ENCODE measurements around the gene CCDC3. TPM values are rescaled to one million over a fixed set of nuclear protein-coding genes. Genes with fewer than 3 reads are reported as not detected.

Gene CCDC3
- total and polyA plus RNA-seq, 2 of the 4 experiments (the other 2 are of a cell fraction), result 0.29 to 0.36 TPM

- no peak overlapping the region for H3K27ac ChIP-seq (ENCODE audit: insufficient read depth, low read length)
- no peak overlapping the region for H4K91ac ChIP-seq (ENCODE audit: insufficient read depth, low read depth, low read length)
- no peak overlapping the region for H2AK5ac ChIP-seq (ENCODE audit: low read depth, low read length)
- POLR2A ChIA-PET (ENCODE audit: unreplicated experiment), result no interaction called here
- no peak overlapping the region for H3K18ac ChIP-seq (ENCODE audit: low read depth, low read length)
- H2AK9ac ChIP-seq (replicated peaks; ENCODE audit: low read depth, low read length, poor library complexity), result no peak overlapping the region
- H3K36me3 ChIP-seq (ENCODE audit: control insufficient read depth, insufficient read depth, low read length), result no peaks in the 10 kb centered on the region
- no peaks in the 10 kb centered on the region for H3K9me3 ChIP-seq (ENCODE audit: control insufficient read depth, insufficient read depth, low read length)
- H3K27me3 ChIP-seq (ENCODE audit: control insufficient read depth, insufficient read depth, low read length), result no peaks in the 10 kb centered on the region; the same call in 1 of the 2 replicates
- no peak overlapping the region for H2BK20ac ChIP-seq (ENCODE audit: low read depth, low read length)
- CTCF ChIA-PET, result no interaction called here
- no peak overlapping the region for H3K4me2 ChIP-seq (ENCODE audit: low read depth, low read length)
- no TSS peak for BruUV-seq (replicated peaks)
- H4K8ac ChIP-seq (ENCODE audit: low read depth in 2 of 2, low read length in 2 of 2), result no peak overlapping the region
- WGBS, 2 experiments (ENCODE audit: extremely low coverage in 2 of 2, insufficient read length in 1 of 2), result no CpG with 5 or more reads among the region's 4 CpGs
- H3K79me1 ChIP-seq (ENCODE audit: low read depth in 1 of 2, low read length in 2 of 2), result no peaks in the 10 kb centered on the region
- no peak overlapping the region for H3K56ac ChIP-seq (ENCODE audit: extremely low read depth, insufficient read depth, low read length)
- H3K9ac ChIP-seq (ENCODE audit: low read depth, low read length), result no peak overlapping the region
- in situ Hi-C loops (cut with MboI; ENCODE audit: low sequenced_read_pairs) (loop anchor here (10.0 kb wide), 1 partner anchor 644 kb away; no protein-coding TSS in a partner anchor), intact Hi-C loops (cut with micrococcal nuclease) (no loop called here), dilution Hi-C loops (cut with HindIII; ENCODE audit: low sequenced_read_pairs, unreplicated experiment) (no loop called here)
- H2BK120ac ChIP-seq (ENCODE audit: low read depth, low read length), result no peak overlapping the region
- no peak overlapping the region for H2BK5ac ChIP-seq (ENCODE audit: low read depth, low read length, poor library complexity, severe bottlenecking)
- TF ChIP-seq NFE2L2 (IDR thresholded peaks at IDR 0.05; ENCODE audit: low read depth, low read length) (no peak), MXI1 (IDR thresholded peaks at IDR 0.05; ENCODE audit: borderline replicate concordance, low read depth, low read length) (no peak), SMC3 (IDR thresholded peaks at IDR 0.05; ENCODE audit: low read depth, low read length) (no peak), POLR2A (IDR thresholded peaks at IDR 0.05; ENCODE audit: low read depth, low read length) (no peak), BHLHE40 (IDR thresholded peaks at IDR 0.05; ENCODE audit: low read depth, low read length) (no peak), RCOR1 (IDR thresholded peaks at IDR 0.05; ENCODE audit: insufficient replicate concordance, low read length) (no peak), RFX5 (IDR thresholded peaks at IDR 0.05; ENCODE audit: low read depth, low read length) (no peak), RAD21 (IDR thresholded peaks at IDR 0.05; ENCODE audit: low read length) (no peak), CHD1 (IDR thresholded peaks at IDR 0.05; ENCODE audit: low read depth, low read length) (no peak), USF2 (IDR thresholded peaks at IDR 0.05; ENCODE audit: low read depth, low read length) (no peak)
- TF ChIP-seq, protein P1, sequence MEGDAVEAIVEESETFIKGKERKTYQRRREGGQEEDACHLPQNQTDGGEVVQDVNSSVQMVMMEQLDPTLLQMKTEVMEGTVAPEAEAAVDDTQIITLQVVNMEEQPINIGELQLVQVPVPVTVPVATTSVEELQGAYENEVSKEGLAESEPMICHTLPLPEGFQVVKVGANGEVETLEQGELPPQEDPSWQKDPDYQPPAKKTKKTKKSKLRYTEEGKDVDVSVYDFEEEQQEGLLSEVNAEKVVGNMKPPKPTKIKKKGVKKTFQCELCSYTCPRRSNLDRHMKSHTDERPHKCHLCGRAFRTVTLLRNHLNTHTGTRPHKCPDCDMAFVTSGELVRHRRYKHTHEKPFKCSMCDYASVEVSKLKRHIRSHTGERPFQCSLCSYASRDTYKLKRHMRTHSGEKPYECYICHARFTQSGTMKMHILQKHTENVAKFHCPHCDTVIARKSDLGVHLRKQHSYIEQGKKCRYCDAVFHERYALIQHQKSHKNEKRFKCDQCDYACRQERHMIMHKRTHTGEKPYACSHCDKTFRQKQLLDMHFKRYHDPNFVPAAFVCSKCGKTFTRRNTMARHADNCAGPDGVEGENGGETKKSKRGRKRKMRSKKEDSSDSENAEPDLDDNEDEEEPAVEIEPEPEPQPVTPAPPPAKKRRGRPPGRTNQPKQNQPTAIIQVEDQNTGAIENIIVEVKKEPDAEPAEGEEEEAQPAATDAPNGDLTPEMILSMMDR (conservative IDR thresholded peaks at IDR 0.05; ENCODE audit: low read depth, low read length), result no peak
- no peaks in the 10 kb centered on the region for H4K20me1 ChIP-seq (ENCODE audit: insufficient read depth, low read length)
- H2BK15ac ChIP-seq (ENCODE audit: low read depth, low read length), result no peak overlapping the region
- H3K23ac ChIP-seq (ENCODE audit: low read depth, low read length), result no peak overlapping the region
- no peak overlapping the region for H4K5ac ChIP-seq (ENCODE audit: low read depth, low read length)
- H3K4ac ChIP-seq (ENCODE audit: low read depth, low read length), result no peak overlapping the region
- no peak for DNase-seq
- H3K4me3 ChIP-seq (ENCODE audit: insufficient read depth, low read depth, low read length), result no peak overlapping the region
- no peaks in the 10 kb centered on the region; the same call in 1 of the 2 replicates for H3K4me1 ChIP-seq (ENCODE audit: control insufficient read depth, insufficient read depth, low read length)
- no peak for ATAC-seq (ENCODE audit: low read depth)
- H3K9me1 ChIP-seq (ENCODE audit: insufficient read depth, low read length), result no peaks in the 10 kb centered on the region
- H3K14ac ChIP-seq (replicated peaks; ENCODE audit: low read depth, low read length), result no peak overlapping the region
- no peak overlapping the region for H2AFZ ChIP-seq (replicated peaks; ENCODE audit: low read length, poor library complexity)
Measured at GRCh38 chr10:12908773-12909172, 92.7 kb downstream of the CCDC3 start.
